K562 (cell line): ENCODE results near the gene DAP.

Experiments
- MTA1 ChIP-seq: fragments of 450-650 bp; IDR thresholded peaks from 2 replicates; pipeline ENCODE4 v1.6.1; 2017; ENCODE audit warnings: borderline replicate concordance
- NFE2 ChIP-seq: IDR thresholded peaks from 2 replicates; pipeline ENCODE4 v1.6.1; 2014; ENCODE audit warnings: antibody characterized with exemption, low read depth
- NFYB ChIP-seq: IDR thresholded peaks from 2 replicates; pipeline ENCODE4 v1.6.1; 2011; ENCODE audit warnings: mild to moderate bottlenecking, moderate library complexity; ENCODE audit not compliant: insufficient read length; ENCODE audit errors: extremely low read depth
- RNF2 ChIP-seq: sonication (generic); IDR thresholded peaks from 2 replicates; pipeline ENCODE4 v1.6.1; 2016
- SMAD2 ChIP-seq: fragments of 150-350 bp; IDR thresholded peaks from 2 replicates; pipeline ENCODE4 v1.6.1; 2014; ENCODE audit warnings: low read depth, mild to moderate bottlenecking, low read length
- TCF7 ChIP-seq: sonication (generic); IDR thresholded peaks from 2 replicates; pipeline ENCODE4 v1.6.1; 2016; ENCODE audit warnings: antibody characterized with exemption, borderline replicate concordance
- ZNF274 ChIP-seq: IDR thresholded peaks from 2 replicates; pipeline ENCODE4 v1.6.1; 2011; ENCODE audit warnings: low read depth, mild to moderate bottlenecking, low read length, moderate library complexity, borderline replicate concordance
- ZNF3 ChIP-seq: fragments of 250-450 bp; sonication (Bioruptor Pico); IDR thresholded peaks from 2 replicates; pipeline ENCODE4 v1.5.0; 2021; ENCODE audit warnings: mild to moderate bottlenecking, moderate library complexity
- ZNF778 ChIP-seq: fragments of 450-650 bp; formaldehyde crosslinking; IDR thresholded peaks from 2 replicates; pipeline ENCODE4 v1.4.0; 2020; ENCODE audit warnings: mild to moderate bottlenecking, moderate library complexity
- TF ChIP-seq, protein P1 (sequence below): fragments of 250-450 bp; sonication (Bioruptor Pico); IDR thresholded peaks from 2 replicates; pipeline ENCODE4 v1.4.0; 2020; ENCODE audit warnings: mild to moderate bottlenecking
- TF ChIP-seq, protein P2 (sequence below): fragments of 250-450 bp; sonication (Bioruptor Pico); IDR thresholded peaks from 2 replicates; pipeline ENCODE4 v1.5.0; 2020; ENCODE audit warnings: mild to moderate bottlenecking
- TF ChIP-seq, protein P3 (sequence below), 3 experiments: IDR thresholded peaks in 2 of 3; conservative IDR thresholded peaks in 1 of 3; 2 replicates each; pipeline ENCODE4 v1.5.1; 2011 to 2012; ENCODE audit warnings: low read length in 3 of 3, mild to moderate bottlenecking in 3 of 3, control low read depth in 2 of 3, improper control_type of control experiment in 1 of 3, inconsistent platforms in 1 of 3, low read depth in 1 of 3, mixed read lengths in 1 of 3, moderate library complexity in 1 of 3; ENCODE audit not compliant: insufficient read depth in 2 of 3

DNA sequence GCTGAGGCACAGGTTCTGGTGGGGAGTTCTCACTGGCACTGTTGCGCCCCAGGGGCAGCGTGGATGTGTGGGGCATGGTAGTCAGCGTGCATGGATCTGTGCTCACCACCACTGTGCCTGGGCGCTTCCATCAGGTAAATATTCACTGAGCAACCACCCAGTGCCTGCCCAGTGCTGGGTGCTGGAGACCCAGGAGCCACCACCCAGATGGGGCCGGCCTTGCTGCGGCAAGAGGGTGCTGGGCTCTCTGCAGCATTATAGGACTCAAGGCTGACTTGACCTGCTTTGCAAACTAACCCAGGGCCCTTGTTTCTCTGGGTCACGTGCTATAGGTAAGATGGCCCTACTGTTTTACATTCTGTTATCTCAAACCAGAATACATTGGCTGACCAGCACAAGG, 60.5 kb downstream of the DAP start:
- TF ChIP-seq NFE2 (no peak), ZNF274 (no peak), RNF2 (no peak), TCF7 (no peak), NFYB (no peak), ZNF3 (CRISPR knock-in tag) (no peak), ZNF778 (no peak), MTA1 (no peak), SMAD2 (no peak)
- TF ChIP-seq, protein P1, sequence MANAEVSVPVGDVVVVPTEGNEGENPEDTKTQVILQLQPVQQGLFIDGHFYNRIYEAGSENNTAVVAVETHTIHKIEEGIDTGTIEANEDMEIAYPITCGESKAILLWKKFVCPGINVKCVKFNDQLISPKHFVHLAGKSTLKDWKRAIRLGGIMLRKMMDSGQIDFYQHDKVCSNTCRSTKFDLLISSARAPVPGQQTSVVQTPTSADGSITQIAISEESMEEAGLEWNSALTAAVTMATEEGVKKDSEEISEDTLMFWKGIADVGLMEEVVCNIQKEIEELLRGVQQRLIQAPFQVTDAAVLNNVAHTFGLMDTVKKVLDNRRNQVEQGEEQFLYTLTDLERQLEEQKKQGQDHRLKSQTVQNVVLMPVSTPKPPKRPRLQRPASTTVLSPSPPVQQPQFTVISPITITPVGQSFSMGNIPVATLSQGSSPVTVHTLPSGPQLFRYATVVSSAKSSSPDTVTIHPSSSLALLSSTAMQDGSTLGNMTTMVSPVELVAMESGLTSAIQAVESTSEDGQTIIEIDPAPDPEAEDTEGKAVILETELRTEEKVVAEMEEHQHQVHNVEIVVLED (CRISPR knock-in tag), result no peak
- TF ChIP-seq, protein P2, sequence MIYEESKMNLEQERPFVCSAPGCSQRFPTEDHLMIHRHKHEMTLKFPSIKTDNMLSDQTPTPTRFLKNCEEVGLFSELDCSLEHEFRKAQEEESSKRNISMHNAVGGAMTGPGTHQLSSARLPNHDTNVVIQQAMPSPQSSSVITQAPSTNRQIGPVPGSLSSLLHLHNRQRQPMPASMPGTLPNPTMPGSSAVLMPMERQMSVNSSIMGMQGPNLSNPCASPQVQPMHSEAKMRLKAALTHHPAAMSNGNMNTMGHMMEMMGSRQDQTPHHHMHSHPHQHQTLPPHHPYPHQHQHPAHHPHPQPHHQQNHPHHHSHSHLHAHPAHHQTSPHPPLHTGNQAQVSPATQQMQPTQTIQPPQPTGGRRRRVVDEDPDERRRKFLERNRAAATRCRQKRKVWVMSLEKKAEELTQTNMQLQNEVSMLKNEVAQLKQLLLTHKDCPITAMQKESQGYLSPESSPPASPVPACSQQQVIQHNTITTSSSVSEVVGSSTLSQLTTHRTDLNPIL (CRISPR knock-in tag), result no peak
- TF ChIP-seq, protein P3, sequence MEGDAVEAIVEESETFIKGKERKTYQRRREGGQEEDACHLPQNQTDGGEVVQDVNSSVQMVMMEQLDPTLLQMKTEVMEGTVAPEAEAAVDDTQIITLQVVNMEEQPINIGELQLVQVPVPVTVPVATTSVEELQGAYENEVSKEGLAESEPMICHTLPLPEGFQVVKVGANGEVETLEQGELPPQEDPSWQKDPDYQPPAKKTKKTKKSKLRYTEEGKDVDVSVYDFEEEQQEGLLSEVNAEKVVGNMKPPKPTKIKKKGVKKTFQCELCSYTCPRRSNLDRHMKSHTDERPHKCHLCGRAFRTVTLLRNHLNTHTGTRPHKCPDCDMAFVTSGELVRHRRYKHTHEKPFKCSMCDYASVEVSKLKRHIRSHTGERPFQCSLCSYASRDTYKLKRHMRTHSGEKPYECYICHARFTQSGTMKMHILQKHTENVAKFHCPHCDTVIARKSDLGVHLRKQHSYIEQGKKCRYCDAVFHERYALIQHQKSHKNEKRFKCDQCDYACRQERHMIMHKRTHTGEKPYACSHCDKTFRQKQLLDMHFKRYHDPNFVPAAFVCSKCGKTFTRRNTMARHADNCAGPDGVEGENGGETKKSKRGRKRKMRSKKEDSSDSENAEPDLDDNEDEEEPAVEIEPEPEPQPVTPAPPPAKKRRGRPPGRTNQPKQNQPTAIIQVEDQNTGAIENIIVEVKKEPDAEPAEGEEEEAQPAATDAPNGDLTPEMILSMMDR (IDR thresholded peaks at IDR 0.05 in 2 of 3, conservative IDR thresholded peaks at IDR 0.05 in 1 of 3; ENCODE audit: insufficient read depth in 2 of 3, low read depth in 1 of 3, low read length in 3 of 3), result no peak
